Measurements from ENCODE around the gene MYO1D. TPM values are rescaled to one million over a fixed set of nuclear protein-coding genes. Genes with fewer than 3 reads are reported as not detected.
A peak's percentile ranks its signal among the peaks of the same experiment; 100 is the strongest.
"Not testable (repeated sequence)": the region's sequence is repeated elsewhere in the genome, so short reads cannot be mapped to it uniquely, and the experiment has no call there.

Gene MYO1D
- total RNA-seq, 1 experiment from 2014 or later: 206 TPM

DNA sequence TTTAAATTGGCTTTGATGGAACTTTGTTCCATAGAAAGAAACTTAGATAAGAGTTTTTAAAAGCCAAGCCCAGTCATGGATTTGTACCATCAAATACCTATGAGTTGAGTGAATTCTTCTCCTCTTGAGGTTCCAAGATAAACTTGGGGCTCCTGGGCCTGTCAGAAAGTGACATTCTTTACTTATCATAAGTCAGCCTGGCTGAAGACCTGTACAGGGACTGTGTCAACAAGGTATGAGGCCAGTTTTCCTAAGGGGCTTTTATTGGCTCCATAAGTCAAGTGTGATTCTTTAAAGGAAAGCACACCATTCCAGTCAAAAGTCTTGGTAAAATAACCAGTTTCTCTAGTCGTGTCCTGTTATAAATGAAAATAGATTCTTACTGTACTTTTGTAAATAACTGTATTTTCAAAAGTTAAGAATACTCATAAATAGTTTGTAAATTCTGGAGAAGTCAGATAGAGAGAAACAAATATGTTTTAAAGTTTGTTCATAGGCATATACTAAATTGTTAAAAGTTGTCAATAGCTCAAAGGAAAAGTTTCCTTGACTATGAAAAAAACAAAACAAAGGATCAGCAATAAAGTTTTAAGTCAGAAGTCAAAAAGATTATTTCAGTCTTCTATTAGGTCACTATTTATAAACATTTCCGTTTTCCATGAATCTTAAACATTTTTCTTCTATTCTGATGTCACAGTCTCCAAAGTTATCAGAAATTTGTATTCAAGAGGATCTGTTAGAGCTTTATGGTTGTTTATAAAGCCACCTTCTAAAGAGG, 22.5 kb upstream of the MYO1D start:
- H3K4me1 ChIP-seq: peaks cover 38% of the 10 kb centered on the region
- no peaks in the 10 kb centered on the region for H3K9me3 Mint-ChIP-seq (ENCODE audit: unreplicated experiment)
- CTCF ChIA-PET: no interaction called here
- H3K27me3 ChIP-seq (replicated peaks; ENCODE audit: control insufficient read depth, insufficient read depth, low read length): no peaks in the 10 kb centered on the region
- no peak overlapping the region for H3K27ac Mint-ChIP-seq (ENCODE audit: unreplicated experiment)
- no TSS peak for BruUV-seq (replicated peaks)
- no peaks in the 10 kb centered on the region for H3K36me3 Mint-ChIP-seq (ENCODE audit: insufficient read depth, unreplicated experiment)
- H3K9me3 ChIP-seq: peaks cover 19% of the 10 kb centered on the region
- H3K36me3 ChIP-seq (ENCODE audit: control insufficient read depth, insufficient read depth, low read length): 0 out of 2 replicates have a peak, but pooled peaks cover 2% of the 10 kb centered on the region
- intact Hi-C loops (cut with micrococcal nuclease; ENCODE audit: unreplicated experiment): loop anchor here (1.0 kb wide), 1 partner anchor 22 kb away; the partner anchor contains the start of gene MYO1D
- no peaks in the 10 kb centered on the region for H3K27me3 Mint-ChIP-seq (ENCODE audit: insufficient read depth, unreplicated experiment)
- peak; percentile 42 to 68 for DNase-seq
- H3K4me1 Mint-ChIP-seq (ENCODE audit: low read depth, unreplicated experiment): peaks cover 25% of the 10 kb centered on the region
- TF ChIP-seq, protein P1, sequence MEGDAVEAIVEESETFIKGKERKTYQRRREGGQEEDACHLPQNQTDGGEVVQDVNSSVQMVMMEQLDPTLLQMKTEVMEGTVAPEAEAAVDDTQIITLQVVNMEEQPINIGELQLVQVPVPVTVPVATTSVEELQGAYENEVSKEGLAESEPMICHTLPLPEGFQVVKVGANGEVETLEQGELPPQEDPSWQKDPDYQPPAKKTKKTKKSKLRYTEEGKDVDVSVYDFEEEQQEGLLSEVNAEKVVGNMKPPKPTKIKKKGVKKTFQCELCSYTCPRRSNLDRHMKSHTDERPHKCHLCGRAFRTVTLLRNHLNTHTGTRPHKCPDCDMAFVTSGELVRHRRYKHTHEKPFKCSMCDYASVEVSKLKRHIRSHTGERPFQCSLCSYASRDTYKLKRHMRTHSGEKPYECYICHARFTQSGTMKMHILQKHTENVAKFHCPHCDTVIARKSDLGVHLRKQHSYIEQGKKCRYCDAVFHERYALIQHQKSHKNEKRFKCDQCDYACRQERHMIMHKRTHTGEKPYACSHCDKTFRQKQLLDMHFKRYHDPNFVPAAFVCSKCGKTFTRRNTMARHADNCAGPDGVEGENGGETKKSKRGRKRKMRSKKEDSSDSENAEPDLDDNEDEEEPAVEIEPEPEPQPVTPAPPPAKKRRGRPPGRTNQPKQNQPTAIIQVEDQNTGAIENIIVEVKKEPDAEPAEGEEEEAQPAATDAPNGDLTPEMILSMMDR (IDR thresholded peaks at IDR 0.05; ENCODE audit: insufficient read depth in 1 of 2, low read depth in 1 of 2, low read length in 1 of 2, severe bottlenecking in 1 of 2, unreplicated experiment in 1 of 2): no peak
- H3K4me3 ChIP-seq (ENCODE audit: low read depth, low read length): no peak overlapping the region
- POLR2A ChIA-PET: no interaction called here
- no peak overlapping the region for H3K4me3 Mint-ChIP-seq (ENCODE audit: unreplicated experiment)

DNA sequence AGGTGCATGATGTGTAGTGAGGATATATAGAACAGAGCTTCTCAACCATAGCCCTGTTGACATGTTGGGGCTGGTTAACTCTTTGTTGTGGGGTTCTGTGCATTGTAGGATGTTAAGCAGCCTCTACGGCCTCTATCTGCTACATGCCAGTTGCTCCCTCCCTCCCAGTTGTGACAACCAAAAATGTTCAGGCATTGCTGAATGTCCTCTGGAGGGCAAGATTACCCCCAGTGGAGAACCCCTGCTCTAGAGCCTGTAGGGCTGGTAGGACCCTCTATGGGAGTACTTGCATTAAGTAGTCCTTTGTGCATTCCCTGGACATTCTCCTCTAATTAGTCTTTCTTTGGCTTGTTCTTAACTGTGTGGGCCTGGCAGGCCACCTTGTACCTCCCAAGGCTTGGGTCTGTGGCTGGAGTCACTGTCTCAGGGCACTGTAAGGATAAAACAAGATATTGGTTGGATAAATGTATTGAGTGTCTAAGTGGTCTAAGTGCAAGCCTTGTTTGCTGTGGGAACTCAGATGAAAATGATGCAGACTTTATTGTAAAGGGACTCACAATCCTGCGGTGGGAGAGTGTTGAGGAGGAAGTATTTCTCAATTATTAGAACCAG, 19.8 kb upstream of the MYO1D start:
- Mint-ChIP-seq H3K27me3 (ENCODE audit: insufficient read depth, unreplicated experiment) (no peaks in the 10 kb centered on the region), H3K4me1 (ENCODE audit: low read depth, unreplicated experiment) (peaks cover 32% of the 10 kb centered on the region), H3K9me3 (ENCODE audit: unreplicated experiment) (no peaks in the 10 kb centered on the region), H3K36me3 (ENCODE audit: insufficient read depth, unreplicated experiment) (no peaks in the 10 kb centered on the region), H3K4me3 (ENCODE audit: unreplicated experiment) (no peak overlapping the region), H3K27ac (ENCODE audit: unreplicated experiment) (peak overlapping the region; percentile 2)
- intact Hi-C loops (cut with micrococcal nuclease; ENCODE audit: unreplicated experiment): no loop called here
- H3K4me1 ChIP-seq: peaks cover 38% of the 10 kb centered on the region
- peaks cover 19% of the 10 kb centered on the region for H3K9me3 ChIP-seq
- ChIA-PET CTCF (interaction anchor here (0.6 to 1.5 kb wide), 3 partner anchors 13 to 31 kb away, joined by 3 to 10 read pairs (median 5); partner anchors contain the start of genes MYO1D and TMEM98), POLR2A (no interaction called here)
- no peak for DNase-seq
- 0 out of 2 replicates have a peak, but pooled peaks cover 2% of the 10 kb centered on the region for H3K36me3 ChIP-seq (ENCODE audit: control insufficient read depth, insufficient read depth, low read length)
- H3K4me3 ChIP-seq (ENCODE audit: low read depth, low read length): no peak overlapping the region
- TF ChIP-seq, protein P1 (IDR thresholded peaks at IDR 0.05; ENCODE audit: insufficient read depth in 1 of 2, low read depth in 1 of 2, low read length in 1 of 2, severe bottlenecking in 1 of 2, unreplicated experiment in 1 of 2): no peak
- H3K27me3 ChIP-seq (replicated peaks; ENCODE audit: control insufficient read depth, insufficient read depth, low read length): no peaks in the 10 kb centered on the region
- no TSS peak for BruUV-seq (replicated peaks)

DNA sequence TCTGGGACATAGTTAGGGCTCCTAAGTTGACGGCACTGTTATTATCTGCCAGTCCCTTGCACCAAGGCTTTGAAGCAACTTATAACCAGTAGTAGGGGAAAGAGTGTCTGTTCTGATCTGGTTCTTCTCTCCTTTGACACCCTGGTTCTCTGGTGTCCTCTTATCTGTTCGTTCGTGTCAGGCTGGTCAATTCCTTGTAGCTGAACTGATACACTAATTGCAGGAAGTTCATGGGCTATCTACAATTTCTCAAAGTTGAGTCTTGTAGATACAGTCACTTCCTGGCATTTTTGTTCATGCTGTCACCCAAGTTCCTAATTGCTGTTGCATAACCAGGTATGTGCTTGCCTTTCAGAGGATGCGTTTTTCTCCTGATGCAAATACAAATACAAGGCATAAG, 17.3 kb upstream of the MYO1D start:
- Mint-ChIP-seq H3K27me3 (ENCODE audit: insufficient read depth, unreplicated experiment) (no peaks in the 10 kb centered on the region), H3K4me1 (ENCODE audit: low read depth, unreplicated experiment) (peaks cover 29% of the 10 kb centered on the region), H3K9me3 (ENCODE audit: unreplicated experiment) (no peaks in the 10 kb centered on the region), H3K36me3 (ENCODE audit: insufficient read depth, unreplicated experiment) (no peaks in the 10 kb centered on the region), H3K4me3 (ENCODE audit: unreplicated experiment) (no peak overlapping the region), H3K27ac (ENCODE audit: unreplicated experiment) (peak overlapping the region; percentile 48)
- BruUV-seq (replicated peaks): no TSS peak
- H3K9me3 ChIP-seq: peaks cover 7% of the 10 kb centered on the region
- DNase-seq: peak in 1 of 2 experiments; percentile 49
- H3K4me3 ChIP-seq (ENCODE audit: low read depth, low read length): no peak overlapping the region
- 0 out of 2 replicates have a peak, but pooled peaks cover 2% of the 10 kb centered on the region for H3K36me3 ChIP-seq (ENCODE audit: control insufficient read depth, insufficient read depth, low read length)
- peaks cover 27% of the 10 kb centered on the region for H3K4me1 ChIP-seq
- CTCF ChIA-PET: interaction anchor here (1.9 kb wide), 1 partner anchor 15 kb away, joined by 7 read pairs; no protein-coding TSS in a partner anchor
- POLR2A ChIA-PET: interaction anchor here (0.6 kb wide), 1 partner anchor 30 kb away, joined by 3 read pairs; no protein-coding TSS in a partner anchor
- intact Hi-C loops (cut with micrococcal nuclease; ENCODE audit: unreplicated experiment): no loop called here
- H3K27me3 ChIP-seq (replicated peaks; ENCODE audit: control insufficient read depth, insufficient read depth, low read length): no peaks in the 10 kb centered on the region
- TF ChIP-seq, protein P1 (IDR thresholded peaks at IDR 0.05; ENCODE audit: insufficient read depth in 1 of 2, low read depth in 1 of 2, low read length in 1 of 2, severe bottlenecking in 1 of 2, unreplicated experiment in 1 of 2): no peak

DNA sequence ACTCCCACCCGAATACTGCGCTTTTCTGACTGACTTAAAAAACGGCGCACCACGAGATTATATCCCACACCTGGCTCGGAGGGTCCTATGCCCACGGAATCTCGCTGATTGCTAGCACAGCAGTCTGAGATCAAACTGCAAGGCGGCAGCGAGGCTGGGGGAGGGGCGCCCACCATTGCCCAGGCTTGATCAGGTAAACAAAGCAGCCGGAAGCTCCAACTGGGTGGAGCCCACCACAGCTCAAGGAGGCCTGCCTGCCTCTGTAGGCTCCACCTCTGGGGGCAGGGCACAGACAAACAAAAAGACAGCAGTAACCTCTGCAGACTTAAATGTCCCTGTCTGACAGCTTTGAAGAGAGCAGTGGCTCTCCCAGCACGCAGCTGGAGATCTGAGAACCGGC, 10.5 kb upstream of the MYO1D start:
- not testable (repeated sequence) for H3K27me3 Mint-ChIP-seq (ENCODE audit: insufficient read depth, unreplicated experiment); H3K27ac Mint-ChIP-seq (ENCODE audit: unreplicated experiment)

More for the DNA sequence above, 10.5 kb upstream of the MYO1D start:
- H3K4me1 Mint-ChIP-seq (ENCODE audit: low read depth, unreplicated experiment); H3K9me3 ChIP-seq; H3K36me3 Mint-ChIP-seq (ENCODE audit: insufficient read depth, unreplicated experiment); BruUV-seq (replicated peaks); H3K4me3 Mint-ChIP-seq (ENCODE audit: unreplicated experiment); H3K4me3 ChIP-seq (ENCODE audit: low read depth, low read length); intact Hi-C loops (cut with micrococcal nuclease; ENCODE audit: unreplicated experiment); H3K27me3 ChIP-seq (replicated peaks; ENCODE audit: control insufficient read depth, insufficient read depth, low read length); H3K9me3 Mint-ChIP-seq (ENCODE audit: unreplicated experiment); H3K36me3 ChIP-seq (ENCODE audit: control insufficient read depth, insufficient read depth, low read length): not testable (repeated sequence)
- POLR2A ChIA-PET: interaction anchor here (0.6 kb wide), 1 partner anchor 32 kb away, joined by 3 read pairs; no protein-coding TSS in a partner anchor
- H3K4me1 ChIP-seq: peaks cover 11% of the 10 kb centered on the region
- CTCF ChIA-PET: interaction anchor here (2.1 kb wide), 1 partner anchor 10 kb away, joined by 7 read pairs; the partner anchor contains the start of gene MYO1D
- peak; percentile 59 to 74 for DNase-seq
